HepG2 (cell line): ENCODE measurements around the gene BCL6B. TPM values are rescaled to one million over a fixed set of nuclear protein-coding genes. Genes with fewer than 3 reads are reported as not detected.

Source experiments
- BRD4 ChIP-seq: sonication (generic); formaldehyde crosslinking; IDR thresholded peaks from 2 replicates; pipeline ENCODE4 v1.4.0; 2020; ENCODE audit warnings: missing genetic modification reagents
- BRF2 ChIP-seq: sonication (generic); formaldehyde crosslinking; IDR thresholded peaks from 2 replicates; pipeline ENCODE4 v1.8.1; 2022; ENCODE audit warnings: mild to moderate bottlenecking, missing genetic modification reagents
- E2F2 ChIP-seq: sonication (generic); formaldehyde crosslinking; IDR thresholded peaks from 2 replicates; pipeline ENCODE4 v1.4.0; 2020; ENCODE audit warnings: missing genetic modification reagents, borderline replicate concordance
- EHMT2 ChIP-seq: fragments of 200-600 bp; sonication (generic); IDR thresholded peaks from 2 replicates; pipeline ENCODE4 v1.7.0; 2017; ENCODE audit warnings: antibody characterized with exemption, low read depth, low read length, borderline replicate concordance
- ESRRA ChIP-seq: sonication (generic); formaldehyde crosslinking; IDR thresholded peaks from 2 replicates; pipeline ENCODE4 v1.5.1; 2020; ENCODE audit warnings: mild to moderate bottlenecking, low read depth, missing genetic modification reagents
- HNF1B ChIP-seq: sonication (generic); formaldehyde crosslinking; IDR thresholded peaks from 2 replicates; pipeline ENCODE4 v1.5.1; 2020; ENCODE audit warnings: mild to moderate bottlenecking, moderate library complexity, missing genetic modification reagents
- KAT7 ChIP-seq: IDR thresholded peaks from 2 replicates; pipeline ENCODE4 v1.6.1; 2018; ENCODE audit warnings: borderline replicate concordance, missing compliant biosample characterization
- KLF12 ChIP-seq: sonication (generic); formaldehyde crosslinking; IDR thresholded peaks from 2 replicates; pipeline ENCODE4 v1.4.0; 2020; ENCODE audit warnings: missing genetic modification reagents, borderline replicate concordance
- MYC ChIP-seq: sonication (generic); formaldehyde crosslinking; IDR thresholded peaks from 2 replicates; pipeline ENCODE4 v1.9.0; 2021; ENCODE audit warnings: missing genetic modification reagents, borderline replicate concordance
- NFYB ChIP-seq: sonication (generic); formaldehyde crosslinking; IDR thresholded peaks from 2 replicates; pipeline ENCODE4 v1.4.0; 2020; ENCODE audit warnings: missing genetic modification reagents
- RBM22 ChIP-seq: fragments of 200-400 bp; formaldehyde crosslinking; optimal IDR thresholded peaks from 2 replicates; pipeline ENCODE3; 2017; ENCODE audit warnings: mild to moderate bottlenecking, low read length, moderate library complexity
- SETDB1 ChIP-seq: sonication (generic); formaldehyde crosslinking; IDR thresholded peaks from 2 replicates; pipeline ENCODE4 v1.5.1; 2020; ENCODE audit warnings: missing genetic modification reagents, mild to moderate bottlenecking, borderline replicate concordance
- SRSF4 ChIP-seq: fragments of 200-400 bp; formaldehyde crosslinking; IDR thresholded peaks from one replicate; pipeline ENCODE4 v1.6.1; 2018; ENCODE audit warnings: mild to moderate bottlenecking, low read depth, low read length, moderate library complexity; ENCODE audit not compliant: poor library complexity, severe bottlenecking
- TAF15 ChIP-seq: fragments of 200-400 bp; formaldehyde crosslinking; IDR thresholded peaks from one replicate; pipeline ENCODE4 v1.6.1; 2018; ENCODE audit warnings: mild to moderate bottlenecking, low read depth, low read length; ENCODE audit not compliant: poor library complexity, severe bottlenecking
- ZBTB49 ChIP-seq: sonication (generic); formaldehyde crosslinking; IDR thresholded peaks from 2 replicates; pipeline ENCODE4 v1.4.0; 2020; ENCODE audit warnings: missing genetic modification reagents, borderline replicate concordance
- ZNF816 ChIP-seq: sonication (generic); formaldehyde crosslinking; IDR thresholded peaks from 2 replicates; pipeline ENCODE4 v1.8.0; 2022; ENCODE audit warnings: missing genetic modification reagents, mild to moderate bottlenecking, borderline replicate concordance
- polyA plus RNA-seq, 8 experiments: library from polyadenylated mRNA; depleted of rRNA in 3 of 8; stranded (reverse) in 7 of 8; unstranded in 1 of 8; fragments of >200 nt; fragmentation: Illumina TruSeq in 4 of 8; extraction: Trizol in 4 of 8; gene quantifications; 2 replicates each; pipeline versions ENCODE4 v1.2.1 to v1.2.3, GENCODE V29; 2011 to 2016; ENCODE audit warnings: low read depth in 4 of 8, missing spikeins in 1 of 8, mixed read lengths in 1 of 8; ENCODE audit not compliant: insufficient read depth in 1 of 8
- total RNA-seq, 5 experiments: library from RNA; depleted of rRNA; stranded (reverse); fragments of >200 nt; fragmentation: Illumina TruSeq; extraction: Trizol; gene quantifications; 2 replicates each; pipeline ENCODE4 v1.2.3, GENCODE V29; 2016; ENCODE audit warnings: low read depth in 1 of 5
- TF ChIP-seq, protein P1 (sequence below): sonication (generic); formaldehyde crosslinking; IDR thresholded peaks from 2 replicates; pipeline ENCODE4 v1.5.0; 2020; ENCODE audit warnings: missing genetic modification reagents
- TF ChIP-seq, protein P2 (sequence below): sonication (generic); formaldehyde crosslinking; IDR thresholded peaks from 2 replicates; pipeline ENCODE4 v1.9.0; 2021; ENCODE audit warnings: missing genetic modification reagents, borderline replicate concordance

Gene BCL6B
- total and polyA plus RNA-seq, 2 of the 13 experiments (the other 11 are each of a cell fraction or from before 2014, with no cell fraction given), result not detected

- TF ChIP-seq ZNF816 (CRISPR knock-in tag), result no peak
- peak; percentile 67 for TF ChIP-seq KAT7 (CRISPR knock-in tag)
- no peak for TF ChIP-seq BRF2 (CRISPR knock-in tag)
- TF ChIP-seq, protein P1, sequence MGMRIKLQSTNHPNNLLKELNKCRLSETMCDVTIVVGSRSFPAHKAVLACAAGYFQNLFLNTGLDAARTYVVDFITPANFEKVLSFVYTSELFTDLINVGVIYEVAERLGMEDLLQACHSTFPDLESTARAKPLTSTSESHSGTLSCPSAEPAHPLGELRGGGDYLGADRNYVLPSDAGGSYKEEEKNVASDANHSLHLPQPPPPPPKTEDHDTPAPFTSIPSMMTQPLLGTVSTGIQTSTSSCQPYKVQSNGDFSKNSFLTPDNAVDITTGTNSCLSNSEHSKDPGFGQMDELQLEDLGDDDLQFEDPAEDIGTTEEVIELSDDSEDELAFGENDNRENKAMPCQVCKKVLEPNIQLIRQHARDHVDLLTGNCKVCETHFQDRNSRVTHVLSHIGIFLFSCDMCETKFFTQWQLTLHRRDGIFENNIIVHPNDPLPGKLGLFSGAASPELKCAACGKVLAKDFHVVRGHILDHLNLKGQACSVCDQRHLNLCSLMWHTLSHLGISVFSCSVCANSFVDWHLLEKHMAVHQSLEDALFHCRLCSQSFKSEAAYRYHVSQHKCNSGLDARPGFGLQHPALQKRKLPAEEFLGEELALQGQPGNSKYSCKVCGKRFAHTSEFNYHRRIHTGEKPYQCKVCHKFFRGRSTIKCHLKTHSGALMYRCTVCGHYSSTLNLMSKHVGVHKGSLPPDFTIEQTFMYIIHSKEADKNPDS, result 0 out of 2 replicates have a peak, but pooled peaks have one; percentile 73
- no peak for TF ChIP-seq EHMT2
- TF ChIP-seq E2F2 (CRISPR knock-in tag), result no peak
- no peak for TF ChIP-seq SRSF4
- TF ChIP-seq, protein P2, sequence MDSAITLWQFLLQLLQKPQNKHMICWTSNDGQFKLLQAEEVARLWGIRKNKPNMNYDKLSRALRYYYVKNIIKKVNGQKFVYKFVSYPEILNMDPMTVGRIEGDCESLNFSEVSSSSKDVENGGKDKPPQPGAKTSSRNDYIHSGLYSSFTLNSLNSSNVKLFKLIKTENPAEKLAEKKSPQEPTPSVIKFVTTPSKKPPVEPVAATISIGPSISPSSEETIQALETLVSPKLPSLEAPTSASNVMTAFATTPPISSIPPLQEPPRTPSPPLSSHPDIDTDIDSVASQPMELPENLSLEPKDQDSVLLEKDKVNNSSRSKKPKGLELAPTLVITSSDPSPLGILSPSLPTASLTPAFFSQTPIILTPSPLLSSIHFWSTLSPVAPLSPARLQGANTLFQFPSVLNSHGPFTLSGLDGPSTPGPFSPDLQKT (CRISPR knock-in tag), result no peak
- no peak for TF ChIP-seq ZBTB49 (CRISPR knock-in tag)
- no peak; the same call in 1 of the 2 replicates for TF ChIP-seq ESRRA (CRISPR knock-in tag)
- TF ChIP-seq SETDB1 (CRISPR knock-in tag), result no peak
- TF ChIP-seq TAF15, result no peak
- no peak for TF ChIP-seq BRD4 (CRISPR knock-in tag)
- TF ChIP-seq RBM22, result no peak
- TF ChIP-seq NFYB (CRISPR knock-in tag), result peak; percentile 85
- TF ChIP-seq HNF1B (CRISPR knock-in tag), result peak; percentile 19; the same call in 1 of the 2 replicates
- peak; percentile 71; the same call in 1 of the 2 replicates for TF ChIP-seq MYC
- TF ChIP-seq KLF12 (CRISPR knock-in tag), result no peak
Measured at GRCh38 chr17:7014261-7014994, 8.4 kb upstream of the BCL6B start (continued).
